Activated naive CD4-positive, alpha-beta T cell treated with anti-CD3 and anti-CD28 coated beads for 36 hours (primary cell): Measurements from ENCODE around the gene PDE1C. TPM values are rescaled to one million over a fixed set of nuclear protein-coding genes. Genes with fewer than 3 reads are reported as not detected.

Experiments
- CTCF ChIA-PET: fragments of 350-600 bp; sonication (Branson Sonifier 250); formaldehyde crosslinking; loops from one replicate; lab custom pipeline; 2021; ENCODE audit warnings: antibody characterized with exemption; lab: Charles Lee
- DNase-seq: peaks from one replicate; pipeline ENCODE4 v3.0.0-alpha.2; 2020
- H3K27ac Mint-ChIP-seq: one replicate; pipeline ENCODE4 v1.8.0; 2021; ENCODE audit warnings: mild to moderate bottlenecking, mixed read lengths
- H3K27me3 Mint-ChIP-seq: one replicate; pipeline ENCODE4 v1.8.0; 2021; ENCODE audit warnings: low read depth, mixed read lengths
- H3K36me3 Mint-ChIP-seq: one replicate; pipeline ENCODE4 v1.8.0; 2021; ENCODE audit warnings: low read depth, mixed read lengths
- H3K4me1 Mint-ChIP-seq: one replicate; pipeline ENCODE4 v1.8.0; 2021; ENCODE audit warnings: low read depth, mixed read lengths
- H3K4me3 Mint-ChIP-seq: one replicate; pipeline ENCODE4 v1.8.0; 2021; ENCODE audit warnings: mild to moderate bottlenecking, moderate library complexity, mixed read lengths
- H3K9me3 Mint-ChIP-seq: one replicate; pipeline ENCODE4 v1.8.0; 2021; ENCODE audit warnings: mixed read lengths
- intact Hi-C: fragments of 100-400 bp; cut with micrococcal nuclease; formaldehyde crosslinking; loops from one replicate; pipeline ENCODE4 v1.15.1; 2023
- total RNA-seq, 2 experiments: library from RNA; stranded (reverse); gene quantifications; one replicate each; pipeline ENCODE4 v1.2.3, GENCODE V29; 2021

PDE1C gene
- total RNA-seq, 2 experiments from 2014 or later, result not detected

DNA sequence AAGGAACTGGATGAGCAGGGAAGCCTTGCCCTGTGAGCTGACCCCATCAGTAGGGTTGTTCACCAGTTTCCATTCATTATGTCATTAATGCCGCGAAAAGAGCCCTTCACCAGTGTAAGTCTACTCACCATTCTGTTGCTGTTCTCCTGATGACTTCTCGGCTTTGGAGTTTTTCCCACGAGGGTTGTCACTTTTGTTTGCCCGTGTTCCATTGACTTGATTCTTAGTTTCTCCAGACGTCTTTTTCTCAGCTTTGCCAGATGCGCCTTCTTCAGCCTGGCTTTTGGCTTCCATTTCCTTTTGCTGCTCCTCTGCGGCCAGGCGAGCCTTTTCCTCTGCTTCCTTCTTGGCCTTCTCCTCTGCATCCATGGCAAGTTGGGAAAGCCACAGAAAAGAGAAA, 254.4 kb downstream of the PDE1C start:
- intact Hi-C loops, result no loop called here
- DNase-seq, result no peak
- Mint-ChIP-seq H3K4me3 (no peak overlapping the region), H3K4me1 (no peaks in the 10 kb centered on the region), H3K36me3 (no peaks in the 10 kb centered on the region), H3K9me3 (no peaks in the 10 kb centered on the region), H3K27me3 (no peaks in the 10 kb centered on the region), H3K27ac (no peak overlapping the region)
- CTCF ChIA-PET, result interaction anchor here (1.5 kb wide), 1 partner anchor 32 kb away, joined by 3 read pairs; no protein-coding TSS in a partner anchor

GRCh38 chr7:31814187-31814586, 256.0 kb downstream of the PDE1C start:
- CTCF ChIA-PET, result no interaction called here
- H3K36me3 Mint-ChIP-seq, result no peaks in the 10 kb centered on the region
- intact Hi-C loops, result no loop called here

GRCh38 chr7:31811650-31812461, 258.4 kb downstream of the PDE1C start:
- Mint-ChIP-seq H3K36me3 (no peaks in the 10 kb centered on the region), H3K27ac (no peak overlapping the region), H3K4me3 (no peak overlapping the region), H3K9me3 (peaks cover 2% of the 10 kb centered on the region), H3K4me1 (no peaks in the 10 kb centered on the region), H3K27me3 (no peaks in the 10 kb centered on the region)
- CTCF ChIA-PET, result no interaction called here
- DNase-seq, result no peak
- intact Hi-C loops, result no loop called here

More at GRCh38 chr7:31814187-31814586, 256.0 kb downstream of the PDE1C start:
- no peaks in the 10 kb centered on the region for H3K4me1 Mint-ChIP-seq
- H3K9me3 Mint-ChIP-seq, result peaks cover 2% of the 10 kb centered on the region
- H3K27ac Mint-ChIP-seq, result no peak overlapping the region
- no peak for DNase-seq
- H3K27me3 Mint-ChIP-seq, result no peaks in the 10 kb centered on the region
- no peak overlapping the region for H3K4me3 Mint-ChIP-seq

DNA sequence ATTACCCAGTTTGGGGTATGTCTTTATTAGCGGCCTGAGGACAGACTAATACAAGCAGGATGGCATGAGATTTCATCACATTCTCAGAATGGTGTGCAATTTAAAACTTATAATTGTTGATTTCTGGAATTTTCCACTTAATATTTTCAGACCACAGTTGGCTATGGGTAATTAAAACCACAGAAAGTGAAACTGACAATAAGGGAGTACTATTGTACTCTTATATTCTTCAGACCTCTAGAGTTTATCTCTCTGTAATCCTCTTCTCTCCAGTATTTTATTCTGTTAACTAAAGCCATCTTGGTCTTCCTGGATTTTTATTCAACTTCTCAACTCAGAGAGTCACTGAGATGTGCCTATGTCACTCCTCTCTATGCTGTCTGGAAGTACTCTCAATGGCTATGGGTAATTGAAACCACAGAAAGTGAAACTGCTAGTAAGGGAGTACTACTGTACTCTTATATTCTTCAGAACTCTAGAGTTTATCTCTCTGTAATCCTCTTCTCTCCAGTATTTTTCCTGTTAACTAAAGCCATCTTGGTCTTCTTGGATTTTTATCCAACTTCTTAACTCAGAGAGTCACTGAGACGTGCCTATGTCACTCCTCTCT, 264.9 kb downstream of the PDE1C start:
- Mint-ChIP-seq H3K27ac (no peak overlapping the region), H3K9me3 (peaks cover 2% of the 10 kb centered on the region), H3K4me1 (no peaks in the 10 kb centered on the region), H3K36me3 (no peaks in the 10 kb centered on the region), H3K27me3 (no peaks in the 10 kb centered on the region), H3K4me3 (no peak overlapping the region)
- CTCF ChIA-PET, result no interaction called here
- intact Hi-C loops, result no loop called here
- DNase-seq, result no peak

GRCh38 chr7:31796375-31796774, 273.8 kb downstream of the PDE1C start:
- no peak overlapping the region for H3K27ac Mint-ChIP-seq

GRCh38 chr7:31794851-31795344, 275.3 kb downstream of the PDE1C start:
- CTCF ChIA-PET, result no interaction called here

More at GRCh38 chr7:31796375-31796774, 273.8 kb downstream of the PDE1C start:
- H3K4me1 Mint-ChIP-seq, result no peaks in the 10 kb centered on the region
- CTCF ChIA-PET, result no interaction called here
- peaks cover 4% of the 10 kb centered on the region for H3K9me3 Mint-ChIP-seq
- no peak overlapping the region for H3K4me3 Mint-ChIP-seq
- intact Hi-C loops, result no loop called here
- no peaks in the 10 kb centered on the region for H3K36me3 Mint-ChIP-seq
- no peak for DNase-seq
- H3K27me3 Mint-ChIP-seq, result no peaks in the 10 kb centered on the region

DNA sequence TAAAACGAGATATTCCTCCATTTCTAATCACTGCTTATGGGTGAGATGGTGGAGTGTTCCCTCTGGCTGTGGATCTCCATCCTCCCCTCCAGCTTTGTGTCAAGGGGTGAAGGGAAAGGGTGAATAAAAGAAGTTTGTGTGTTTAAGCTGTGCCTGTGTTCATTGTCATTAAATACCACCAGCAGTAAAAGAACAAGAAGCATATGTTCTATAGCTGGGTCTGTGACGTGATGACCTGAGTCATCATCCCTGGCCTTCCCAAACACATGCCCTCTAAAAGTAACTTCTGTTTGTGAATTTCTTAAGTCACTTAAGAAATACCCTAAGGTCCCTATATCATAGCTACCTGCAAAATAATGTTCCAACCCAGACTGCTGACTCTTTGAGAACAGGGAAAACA, 278.3 kb downstream of the PDE1C start:
- intact Hi-C loops, result no loop called here
- H3K27me3 Mint-ChIP-seq, result no peaks in the 10 kb centered on the region
- CTCF ChIA-PET, result no interaction called here
- no peak for DNase-seq
- no peak overlapping the region for H3K4me3 Mint-ChIP-seq
- no peaks in the 10 kb centered on the region for H3K36me3 Mint-ChIP-seq
- H3K27ac Mint-ChIP-seq, result no peak overlapping the region
- H3K4me1 Mint-ChIP-seq, result no peaks in the 10 kb centered on the region
- no peaks in the 10 kb centered on the region for H3K9me3 Mint-ChIP-seq

More at GRCh38 chr7:31794851-31795344, 275.3 kb downstream of the PDE1C start:
- DNase-seq, result no peak
- H3K27ac Mint-ChIP-seq, result no peak overlapping the region
- H3K9me3 Mint-ChIP-seq, result peaks cover 4% of the 10 kb centered on the region
- no peaks in the 10 kb centered on the region for H3K4me1 Mint-ChIP-seq
- intact Hi-C loops, result no loop called here
- H3K36me3 Mint-ChIP-seq, result no peaks in the 10 kb centered on the region
- no peak overlapping the region for H3K4me3 Mint-ChIP-seq
- H3K27me3 Mint-ChIP-seq, result no peaks in the 10 kb centered on the region

DNA sequence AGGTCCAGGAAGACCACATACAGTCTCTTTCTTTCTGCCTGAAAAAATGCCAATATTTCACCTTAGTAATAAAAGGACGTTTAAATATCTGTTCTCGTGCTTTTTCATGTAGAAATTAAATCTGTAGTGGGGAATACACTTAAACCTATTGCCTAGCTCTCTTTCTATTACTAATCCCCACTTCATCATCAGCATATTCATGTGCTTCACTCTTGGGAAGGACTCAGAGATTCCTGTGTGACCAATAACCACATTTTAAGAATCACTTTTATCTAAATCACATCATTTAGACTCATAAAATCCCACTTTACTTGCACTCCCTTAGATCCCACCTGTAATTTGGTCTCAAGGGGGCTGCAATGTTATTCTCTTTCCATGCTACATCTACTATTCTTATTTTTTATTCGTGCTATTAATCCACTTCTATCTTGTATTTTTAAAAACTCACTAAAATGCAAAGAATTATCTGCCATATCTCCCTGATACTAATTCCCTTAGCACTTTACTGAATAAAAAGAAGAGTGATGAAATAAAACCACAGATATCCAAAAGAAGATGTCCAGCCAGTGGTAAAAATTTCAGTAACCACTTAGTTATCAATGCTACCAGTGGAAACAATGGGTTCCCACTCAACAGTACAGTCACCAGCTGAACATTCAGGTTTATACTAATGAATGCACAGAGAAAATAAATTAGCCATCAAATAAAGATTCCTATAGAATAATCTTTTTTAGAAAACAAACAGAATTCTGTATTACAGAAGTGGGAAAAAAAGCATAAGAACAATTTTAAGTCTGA, 281.1 kb downstream of the PDE1C start:
- Mint-ChIP-seq H3K4me3 (no peak overlapping the region), H3K4me1 (no peaks in the 10 kb centered on the region), H3K36me3 (no peaks in the 10 kb centered on the region), H3K27me3 (no peaks in the 10 kb centered on the region), H3K27ac (no peak overlapping the region), H3K9me3 (no peaks in the 10 kb centered on the region)
- CTCF ChIA-PET, result no interaction called here
- intact Hi-C loops, result no loop called here
- no peak for DNase-seq

DNA sequence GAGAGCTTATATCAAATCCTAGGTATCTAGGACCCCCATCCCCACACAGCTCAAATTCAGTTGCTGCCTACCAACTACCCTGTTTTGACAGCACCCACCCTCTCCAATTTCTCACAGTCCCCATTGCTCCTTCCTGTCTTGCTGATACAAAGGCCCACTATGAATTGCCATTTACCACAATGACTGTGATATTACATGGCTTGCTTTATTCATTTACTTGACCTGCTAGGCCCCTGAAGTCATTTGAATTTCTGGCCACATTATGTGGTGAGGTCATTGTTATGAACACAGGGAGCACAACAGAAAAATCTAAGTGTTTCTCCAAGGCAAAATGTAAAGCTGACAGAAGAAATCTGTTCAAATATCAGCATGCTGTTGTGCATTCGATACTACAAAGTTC, 281.8 kb downstream of the PDE1C start:
- DNase-seq, result no peak
- no peaks in the 10 kb centered on the region for H3K4me1 Mint-ChIP-seq
- no peak overlapping the region for H3K4me3 Mint-ChIP-seq
- H3K36me3 Mint-ChIP-seq, result no peaks in the 10 kb centered on the region
- H3K27ac Mint-ChIP-seq, result no peak overlapping the region
- H3K27me3 Mint-ChIP-seq, result no peaks in the 10 kb centered on the region
- no peaks in the 10 kb centered on the region for H3K9me3 Mint-ChIP-seq
- CTCF ChIA-PET, result no interaction called here
- intact Hi-C loops, result no loop called here

DNA sequence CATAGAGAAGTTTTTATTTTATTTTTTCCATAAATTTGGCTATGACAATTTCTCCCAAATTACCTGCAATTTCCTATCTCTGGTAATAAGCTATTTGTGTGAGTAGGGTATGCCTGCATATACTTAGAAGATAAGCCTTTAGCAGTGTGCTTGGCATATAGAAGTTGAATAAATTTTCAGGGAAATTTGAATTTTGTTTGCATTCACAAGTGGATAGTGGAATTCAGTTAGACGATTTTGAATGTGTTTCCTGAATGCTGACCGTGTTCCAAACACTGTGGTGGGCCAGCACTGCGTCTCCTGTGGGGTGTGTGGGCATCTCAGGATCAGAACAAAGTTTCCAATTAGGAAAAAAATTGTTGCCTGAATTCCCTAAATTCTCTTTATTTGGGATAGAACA, 283.9 kb downstream of the PDE1C start:
- intact Hi-C loops, result no loop called here
- Mint-ChIP-seq H3K9me3 (no peaks in the 10 kb centered on the region), H3K4me3 (no peak overlapping the region), H3K27ac (no peak overlapping the region), H3K36me3 (no peaks in the 10 kb centered on the region), H3K27me3 (no peaks in the 10 kb centered on the region), H3K4me1 (no peaks in the 10 kb centered on the region)
- CTCF ChIA-PET, result no interaction called here
- DNase-seq, result no peak

- intact Hi-C loops, result no loop called here
- CTCF ChIA-PET, result no interaction called here
- no peak overlapping the region for H3K27ac Mint-ChIP-seq
- no peak overlapping the region for H3K4me3 Mint-ChIP-seq
- H3K4me1 Mint-ChIP-seq, result no peaks in the 10 kb centered on the region
- H3K27me3 Mint-ChIP-seq, result no peaks in the 10 kb centered on the region
- H3K36me3 Mint-ChIP-seq, result no peaks in the 10 kb centered on the region
- H3K9me3 Mint-ChIP-seq, result no peaks in the 10 kb centered on the region
- no peak for DNase-seq
Measured at GRCh38 chr7:31785101-31785500, 285.1 kb downstream of the PDE1C start.

DNA sequence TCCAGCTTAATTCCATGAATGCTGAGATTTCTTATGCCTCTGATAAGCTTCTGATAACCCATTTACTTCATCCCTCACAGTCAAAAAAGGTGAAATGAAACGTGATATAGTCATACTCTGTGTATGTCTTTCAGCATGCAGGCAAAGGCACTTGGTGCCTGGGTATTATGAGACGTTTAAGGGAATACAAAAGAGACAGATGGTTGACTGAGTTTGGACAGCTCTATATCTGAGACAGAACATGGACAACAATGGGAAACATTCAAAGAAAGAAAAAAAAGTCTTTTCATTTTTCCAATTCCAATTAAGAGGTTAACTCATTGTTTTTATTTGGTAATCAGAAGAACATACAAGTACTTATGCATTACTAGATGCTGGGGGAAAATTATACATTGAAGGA, 287.0 kb downstream of the PDE1C start:
- Mint-ChIP-seq H3K4me1 (no peaks in the 10 kb centered on the region), H3K36me3 (no peaks in the 10 kb centered on the region), H3K27me3 (no peaks in the 10 kb centered on the region), H3K27ac (no peak overlapping the region), H3K9me3 (no peaks in the 10 kb centered on the region), H3K4me3 (no peak overlapping the region)
- CTCF ChIA-PET, result interaction anchor here (0.8 to 1.6 kb wide), 3 partner anchors 10 to 676 kb away, joined by 3 read pairs; no protein-coding TSS in a partner anchor
- intact Hi-C loops, result no loop called here
- DNase-seq, result no peak
